GM23248 (cell line): Measurements from ENCODE around the gene PCSK5.

Experiments
- EZH2 ChIP-seq: fragments of 200-600 bp; sonication (generic); IDR thresholded peaks from 2 replicates; pipeline ENCODE4 v1.6.1; 2018; ENCODE audit warnings: antibody characterized with exemption, mild to moderate bottlenecking; ENCODE audit not compliant: insufficient read depth, poor library complexity, severe bottlenecking
- EZH2phosphoT487 ChIP-seq: fragments of 200-600 bp; sonication (generic); IDR thresholded peaks from 2 replicates; pipeline ENCODE4 v1.6.1; 2018; ENCODE audit warnings: antibody characterized with exemption, moderate library complexity, mild to moderate bottlenecking, low read depth; ENCODE audit not compliant: insufficient read depth

DNA sequence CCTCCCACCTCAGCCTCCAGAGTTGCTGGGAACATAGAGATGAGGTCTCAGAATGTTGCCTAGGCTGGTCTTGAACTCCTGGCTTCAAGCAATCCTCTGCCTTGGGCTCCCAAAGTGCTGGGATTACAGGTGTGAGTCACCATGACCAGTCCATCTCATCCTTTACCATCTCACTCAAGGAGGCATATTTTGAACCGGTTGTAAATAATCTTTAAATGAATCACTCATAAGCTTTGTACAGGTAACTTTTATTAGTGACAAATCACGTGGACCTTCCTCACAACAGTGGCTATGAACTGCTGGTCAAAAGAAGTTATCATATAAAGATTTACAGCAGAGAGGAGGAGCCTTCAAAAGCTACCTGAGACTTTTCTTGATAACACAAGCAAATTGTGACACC, 433.0 kb downstream of the PCSK5 start:
- TF ChIP-seq EZH2phosphoT487 (no peak), EZH2 (no peak)
